Mesendoderm (in vitro differentiated cells): Measurements from ENCODE around the gene AVL9.

Source experiments
- DNase-seq: peaks from one replicate; pipeline ENCODE4 v3.0.0; 2013
- H2AK5ac ChIP-seq: 2 replicates; pipeline ENCODE4 v1.6.1; 2013; ENCODE audit warnings: low read length, inconsistent platforms
- H2BK120ac ChIP-seq: 2 replicates; pipeline ENCODE4 v1.6.1; 2013; ENCODE audit warnings: low read depth, mild to moderate bottlenecking, low read length, moderate library complexity, mixed read lengths
- H2BK15ac ChIP-seq: replicated peaks from 2 replicates; pipeline ENCODE4 v1.6.1; 2013; ENCODE audit warnings: low read depth, mild to moderate bottlenecking, moderate library complexity
- H2BK5ac ChIP-seq: 2 replicates; pipeline ENCODE4 v1.6.1; 2013; ENCODE audit warnings: low read length, inconsistent platforms
- H3K18ac ChIP-seq: 2 replicates; pipeline ENCODE4 v1.6.1; 2013; ENCODE audit warnings: mild to moderate bottlenecking, low read length, mixed read lengths
- H3K23ac ChIP-seq: one replicate; pipeline ENCODE4 v1.6.1; 2013; ENCODE audit warnings: low read length
- H3K27ac ChIP-seq: 2 replicates; pipeline ENCODE4 v1.5.1; 2013; ENCODE audit warnings: low read depth, mild to moderate bottlenecking, inconsistent platforms, low read length, moderate library complexity
- H3K27me3 ChIP-seq: 2 replicates; pipeline ENCODE4 v1.6.1; 2013; ENCODE audit warnings: low read length, control low read depth, mild to moderate bottlenecking, inconsistent platforms; ENCODE audit not compliant: insufficient read depth, poor library complexity
- H3K36me3 ChIP-seq: 2 replicates; pipeline ENCODE4 v1.6.1; 2013; ENCODE audit warnings: low read length, inconsistent platforms; ENCODE audit not compliant: control insufficient read depth, insufficient read depth
- H3K4ac ChIP-seq: one replicate; pipeline ENCODE4 v1.6.1; 2013; ENCODE audit warnings: low read depth, mild to moderate bottlenecking, low read length, moderate library complexity
- H3K4me1 ChIP-seq: 2 replicates; pipeline ENCODE4 v1.6.1; 2013; ENCODE audit warnings: low read depth, low read length, inconsistent platforms; ENCODE audit not compliant: control insufficient read depth
- H3K4me2 ChIP-seq: 2 replicates; pipeline ENCODE4 v1.6.1; 2013; ENCODE audit warnings: low read length
- H3K4me3 ChIP-seq: 2 replicates; pipeline ENCODE4 v1.5.1; 2013; ENCODE audit warnings: mild to moderate bottlenecking, low read length
- H3K56ac ChIP-seq: one replicate; pipeline ENCODE4 v1.6.1; 2013; ENCODE audit warnings: low read length
- H3K79me1 ChIP-seq: 2 replicates; pipeline ENCODE4 v1.6.1; 2013; ENCODE audit warnings: low read length, inconsistent platforms
- H3K79me2 ChIP-seq: 2 replicates; pipeline ENCODE4 v1.6.1; 2013; ENCODE audit warnings: mild to moderate bottlenecking, low read length; ENCODE audit not compliant: control insufficient read depth, insufficient read depth
- H3K9ac ChIP-seq: 2 replicates; pipeline ENCODE4 v1.6.1; 2013; ENCODE audit warnings: low read length, inconsistent platforms
- H4K5ac ChIP-seq: one replicate; pipeline ENCODE4 v1.6.1; 2013; ENCODE audit warnings: low read length
- H4K8ac ChIP-seq: one replicate; pipeline ENCODE4 v1.6.1; 2013; ENCODE audit warnings: low read depth, mild to moderate bottlenecking, control low read depth, low read length, moderate library complexity
- WGBS: extraction: QIAGEN DNeasy Blood & Tissue Kit; methylation state at CpG from one replicate; pipeline ENCODE4 v1.1.7; 2013; ENCODE audit warnings: low lambda C conversion rate, missing lambda C conversion rate; ENCODE audit not compliant: insufficient coverage; ENCODE audit errors: extremely low coverage; 5-methylcytosine and 5-hydroxymethylcytosine counted together

The AVL9 gene

GRCh38 chr7:32472015-32472414, 23.3 kb upstream of the AVL9 start:
- Histone ChIP-seq H3K18ac (no peak overlapping the region), H3K4me1 (no peaks in the 10 kb centered on the region), H3K23ac (no peak overlapping the region), H3K4me2 (no peak overlapping the region), H3K27me3 (no peaks in the 10 kb centered on the region), H3K4ac (no peak overlapping the region), H2BK5ac (no peak overlapping the region), H3K4me3 (no peak overlapping the region), H3K36me3 (no peaks in the 10 kb centered on the region), H4K8ac (no peak overlapping the region), H2AK5ac (no peak overlapping the region), H4K5ac (no peak overlapping the region), H2BK15ac (no peak overlapping the region), H3K79me1 (no peaks in the 10 kb centered on the region), H3K9ac (no peak overlapping the region), H3K27ac (no peak overlapping the region), H3K79me2 (no peaks in the 10 kb centered on the region), H3K56ac (no peak overlapping the region), H2BK120ac (no peak overlapping the region)
- DNase-seq, result no peak
- WGBS, result no CpG with 5 or more reads among the region's 9 CpGs

GRCh38 chr7:32474008-32474407, 21.3 kb upstream of the AVL9 start:
- no peaks in the 10 kb centered on the region for H3K36me3 ChIP-seq
- no peak overlapping the region for H4K8ac ChIP-seq
- no peak for DNase-seq
- H3K79me2 ChIP-seq, result no peaks in the 10 kb centered on the region
- H4K5ac ChIP-seq, result no peak overlapping the region
- no peak overlapping the region for H3K4me2 ChIP-seq
- H3K27ac ChIP-seq, result no peak overlapping the region
- H3K27me3 ChIP-seq, result no peaks in the 10 kb centered on the region
- no peak overlapping the region for H2BK120ac ChIP-seq
- H3K79me1 ChIP-seq, result no peaks in the 10 kb centered on the region
- H3K56ac ChIP-seq, result no peak overlapping the region
- peaks cover 2% of the 10 kb centered on the region for H3K4me1 ChIP-seq
- H2AK5ac ChIP-seq, result no peak overlapping the region
- no peak overlapping the region for H2BK5ac ChIP-seq
- H3K4ac ChIP-seq, result no peak overlapping the region
- no peak overlapping the region for H3K4me3 ChIP-seq
- H2BK15ac ChIP-seq, result no peak overlapping the region
- H3K18ac ChIP-seq, result no peak overlapping the region
- no CpG with 5 or more reads among the region's 1 CpG for WGBS
- H3K9ac ChIP-seq, result no peak overlapping the region
- H3K23ac ChIP-seq, result no peak overlapping the region

GRCh38 chr7:32476816-32477648, 18.3 kb upstream of the AVL9 start:
- no peak overlapping the region for H2BK5ac ChIP-seq
- DNase-seq, result peak; percentile 59

DNA sequence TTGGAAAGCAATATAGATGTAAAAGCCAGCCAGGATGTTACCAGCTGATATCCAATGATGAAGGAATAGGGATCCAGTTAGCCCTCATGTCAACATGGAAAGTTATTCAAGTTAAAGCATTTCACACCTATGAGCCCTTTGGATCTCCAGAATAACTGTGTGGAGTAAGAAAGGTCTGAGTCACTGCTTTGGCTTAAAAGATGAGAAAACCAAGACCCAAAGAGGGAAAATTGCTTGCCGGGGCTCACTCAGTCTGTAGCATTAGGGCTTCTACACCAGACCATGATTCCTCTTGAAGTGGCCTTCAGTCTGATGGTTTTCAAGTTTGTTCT, 17.7 kb upstream of the AVL9 start:
- peak; percentile 44 for DNase-seq
- Histone ChIP-seq H3K56ac (no peak overlapping the region), H3K4ac (no peak overlapping the region), H3K79me1 (no peaks in the 10 kb centered on the region), H3K27ac (no peak overlapping the region), H2BK5ac (no peak overlapping the region), H3K23ac (no peak overlapping the region), H4K8ac (no peak overlapping the region), H2BK120ac (no peak overlapping the region), H3K18ac (no peak overlapping the region), H3K4me3 (no peak overlapping the region), H3K36me3 (no peaks in the 10 kb centered on the region), H3K9ac (no peak overlapping the region), H3K4me2 (no peak overlapping the region), H4K5ac (no peak overlapping the region), H3K27me3 (no peaks in the 10 kb centered on the region), H3K79me2 (no peaks in the 10 kb centered on the region), H2AK5ac (no peak overlapping the region), H2BK15ac (no peak overlapping the region), H3K4me1 (peaks cover 2% of the 10 kb centered on the region)
- WGBS, result no CpG with 5 or more reads among the region's 1 CpG

More at GRCh38 chr7:32476816-32477648, 18.3 kb upstream of the AVL9 start:
- Histone ChIP-seq H3K9ac (no peak overlapping the region), H3K56ac (no peak overlapping the region), H3K4me2 (no peak overlapping the region), H3K27ac (no peak overlapping the region), H2BK120ac (no peak overlapping the region), H2AK5ac (no peak overlapping the region), H3K79me1 (no peaks in the 10 kb centered on the region), H4K8ac (no peak overlapping the region), H3K27me3 (no peaks in the 10 kb centered on the region), H3K79me2 (no peaks in the 10 kb centered on the region), H3K4me1 (peaks cover 2% of the 10 kb centered on the region), H2BK15ac (no peak overlapping the region), H3K23ac (no peak overlapping the region), H3K18ac (no peak overlapping the region), H3K4me3 (no peak overlapping the region), H3K4ac (no peak overlapping the region), H4K5ac (no peak overlapping the region), H3K36me3 (no peaks in the 10 kb centered on the region)
- no CpG with 5 or more reads among the region's 3 CpGs for WGBS

- Histone ChIP-seq H4K5ac (no peak overlapping the region), H2BK5ac (no peak overlapping the region), H3K18ac (no peak overlapping the region), H3K79me2 (no peaks in the 10 kb centered on the region), H4K8ac (no peak overlapping the region), H3K27ac (no peak overlapping the region), H3K23ac (no peak overlapping the region), H3K56ac (no peak overlapping the region), H2BK120ac (no peak overlapping the region), H3K36me3 (no peaks in the 10 kb centered on the region), H2BK15ac (no peak overlapping the region), H3K4me1 (peaks cover 2% of the 10 kb centered on the region), H3K9ac (no peak overlapping the region), H3K27me3 (no peaks in the 10 kb centered on the region), H3K79me1 (no peaks in the 10 kb centered on the region), H2AK5ac (no peak overlapping the region), H3K4me3 (no peak overlapping the region), H3K4ac (no peak overlapping the region), H3K4me2 (no peak overlapping the region)
- DNase-seq, result peak; percentile 63
- WGBS, result no CpG with 5 or more reads among the region's 2 CpGs
These were observed 15.6 kb upstream of the AVL9 start for GRCh38 chr7:32479574-32480200.
